GM18520 (cell line): ENCODE results near the gene YOD1.
"Not testable (repeated sequence)": the region's sequence is repeated elsewhere in the genome, so short reads cannot be mapped to it uniquely, and the experiment has no call there.

Experiments used
- ATAC-seq: cut with Tn5 transposase; IDR thresholded peaks from one replicate; pipeline ENCODE4 v1.9.1; 2021; ENCODE audit not compliant: unreplicated experiment

YOD1 gene

GRCh38 chr1:207050480-207051190 is 373 bp downstream of the YOD1 start:
- peak; percentile 49 for ATAC-seq

- no peak for ATAC-seq
Measured at GRCh38 chr1:207049974-207050391, 1.0 kb downstream of the YOD1 start.

- no peak for ATAC-seq
Measured at GRCh38 chr1:207049514-207049913, 1.5 kb downstream of the YOD1 start.

GRCh38 chr1:207049054-207049453 is 2.0 kb downstream of the YOD1 start:
- ATAC-seq, result no peak

GRCh38 chr1:207048041-207048440 is 3.0 kb downstream of the YOD1 start:
- ATAC-seq, result no peak

GRCh38 chr1:207047505-207047904 is 3.5 kb downstream of the YOD1 start:
- no peak for ATAC-seq

- no peak for ATAC-seq
Measured at GRCh38 chr1:207045453-207045852, 5.6 kb downstream of the YOD1 start.

GRCh38 chr1:207041397-207041796 is 9.6 kb downstream of the YOD1 start:
- ATAC-seq, result not testable (repeated sequence)

- no peak for ATAC-seq
Measured at GRCh38 chr1:207040181-207040533, 10.9 kb downstream of the YOD1 start.

- ATAC-seq, result no peak
Measured at GRCh38 chr1:207039380-207040180, 11.4 kb downstream of the YOD1 start.

GRCh38 chr1:207036865-207037264 is 14.1 kb downstream of the YOD1 start:
- ATAC-seq, result no peak

- ATAC-seq, result no peak
Measured at GRCh38 chr1:207035877-207036551, 15.0 kb downstream of the YOD1 start.

- ATAC-seq, result no peak
Measured at GRCh38 chr1:207034998-207035397, 16.0 kb downstream of the YOD1 start.

GRCh38 chr1:207034208-207034607 is 16.8 kb downstream of the YOD1 start:
- no peak for ATAC-seq

GRCh38 chr1:207033302-207033701 is 17.7 kb downstream of the YOD1 start:
- no peak for ATAC-seq

GRCh38 chr1:207032528-207033017 is 18.4 kb downstream of the YOD1 start, which contains the start of gene C1orf116:
Gene C1orf116 (minus strand): TSS chr1:207032756. CDS start chr1:207027598, 5,158 bp downstream.
- ATAC-seq, result no peak

GRCh38 chr1:207031632-207032264 is 19.3 kb downstream of the YOD1 start:
- ATAC-seq, result no peak

GRCh38 chr1:207031016-207031415 is 20.0 kb downstream of the YOD1 start:
- no peak for ATAC-seq

GRCh38 chr1:207030522-207031009 is 20.4 kb downstream of the YOD1 start:
- ATAC-seq, result no peak

- ATAC-seq, result no peak
Measured at GRCh38 chr1:207029701-207030521, 21.1 kb downstream of the YOD1 start.
